T-helper 22 cell (primary cell): ENCODE measurements around the gene PRKCH.
"Not testable (repeated sequence)": the region's sequence is repeated elsewhere in the genome, so short reads cannot be mapped to it uniquely, and the experiment has no call there.

Experiments used
- DNase-seq: peaks from one replicate; pipeline ENCODE4 v3.0.0-alpha.2; 2020; ENCODE audit warnings: low read depth

Gene PRKCH

DNA sequence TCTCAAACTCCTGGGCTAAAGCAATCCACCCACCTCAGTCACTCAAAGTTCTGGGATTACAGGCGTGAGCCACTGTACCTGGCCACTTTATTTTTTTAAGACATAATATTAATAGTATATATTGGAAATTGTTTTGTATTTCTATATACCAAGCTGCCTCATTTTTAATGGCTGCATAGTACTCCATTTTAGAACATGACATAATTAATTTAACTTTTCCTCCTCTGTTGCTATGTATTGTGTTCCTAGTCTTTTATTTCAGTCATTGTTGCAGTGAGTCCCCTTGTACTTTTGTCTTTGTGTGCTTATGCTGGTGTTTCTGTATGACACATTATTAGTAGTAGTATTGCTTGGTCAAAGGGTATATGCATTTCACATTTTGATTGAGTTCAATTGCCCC, 138.7 kb downstream of the PRKCH start:
- no peak for DNase-seq

DNA sequence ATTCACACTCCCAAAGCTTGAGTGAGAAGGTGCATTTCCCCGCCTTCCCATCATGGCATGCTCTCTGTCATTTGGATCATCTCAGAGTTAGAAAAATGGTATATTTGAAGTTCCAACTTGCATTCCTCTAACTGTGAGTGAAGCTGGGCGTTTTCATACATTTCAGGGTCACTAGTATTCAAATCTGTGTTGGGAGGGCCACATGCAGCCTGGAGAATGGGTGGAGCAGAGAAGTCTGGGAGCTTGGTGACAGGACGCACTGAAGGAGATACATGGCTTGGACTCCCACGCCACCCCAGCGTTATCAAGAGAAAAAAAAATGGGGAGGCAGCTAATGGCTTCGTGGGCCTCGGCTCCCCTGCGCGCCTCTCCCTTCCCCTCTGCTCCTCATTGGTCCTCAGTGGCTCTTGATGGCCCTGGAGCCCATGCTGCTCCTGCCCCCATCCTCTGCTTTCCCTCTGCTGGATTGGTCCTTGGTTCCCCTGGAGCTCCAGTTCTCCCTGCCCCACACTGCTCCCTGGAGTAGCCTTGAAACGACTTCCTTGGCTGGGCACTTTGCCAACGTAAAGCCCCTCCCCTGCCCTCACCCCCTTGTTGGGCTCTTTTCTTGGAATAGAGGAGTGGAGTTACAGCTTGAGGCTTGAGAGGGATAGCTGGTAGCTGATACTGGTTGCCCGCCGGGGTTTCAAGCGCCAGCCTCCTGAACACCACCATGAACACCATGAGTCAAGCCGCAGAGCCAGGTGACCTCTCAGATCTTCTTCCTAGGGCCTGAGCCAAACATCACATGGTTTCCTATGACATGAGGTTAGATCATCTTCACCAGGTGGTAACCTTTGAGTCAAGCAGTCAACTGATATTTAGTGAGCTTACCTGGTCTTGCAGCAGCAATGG, 139.6 kb downstream of the PRKCH start:
- peak; percentile 54 for DNase-seq

DNA sequence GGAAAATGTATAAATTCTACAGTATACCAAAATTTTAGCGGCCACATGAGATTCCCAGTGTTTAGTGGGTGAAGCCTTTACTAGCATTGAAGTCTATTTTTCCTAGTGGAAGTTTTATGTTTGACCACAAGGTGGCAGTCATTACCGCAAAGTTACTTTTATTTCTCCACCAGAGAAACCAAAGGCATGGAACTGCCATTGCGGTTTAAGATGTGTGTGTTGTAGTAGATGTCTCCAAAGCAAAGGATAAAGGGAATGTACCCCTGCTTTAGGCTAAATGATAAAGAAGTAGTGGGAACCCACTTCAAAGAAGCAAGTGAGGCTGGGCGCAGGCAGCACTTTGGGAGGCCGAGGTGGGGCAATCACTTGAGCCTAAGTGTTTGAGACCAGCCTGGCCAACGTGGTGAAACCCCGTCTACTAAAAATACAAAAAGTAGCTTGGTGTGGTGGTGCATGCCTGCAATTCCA, 140.5 kb downstream of the PRKCH start:
- no peak for DNase-seq

DNA sequence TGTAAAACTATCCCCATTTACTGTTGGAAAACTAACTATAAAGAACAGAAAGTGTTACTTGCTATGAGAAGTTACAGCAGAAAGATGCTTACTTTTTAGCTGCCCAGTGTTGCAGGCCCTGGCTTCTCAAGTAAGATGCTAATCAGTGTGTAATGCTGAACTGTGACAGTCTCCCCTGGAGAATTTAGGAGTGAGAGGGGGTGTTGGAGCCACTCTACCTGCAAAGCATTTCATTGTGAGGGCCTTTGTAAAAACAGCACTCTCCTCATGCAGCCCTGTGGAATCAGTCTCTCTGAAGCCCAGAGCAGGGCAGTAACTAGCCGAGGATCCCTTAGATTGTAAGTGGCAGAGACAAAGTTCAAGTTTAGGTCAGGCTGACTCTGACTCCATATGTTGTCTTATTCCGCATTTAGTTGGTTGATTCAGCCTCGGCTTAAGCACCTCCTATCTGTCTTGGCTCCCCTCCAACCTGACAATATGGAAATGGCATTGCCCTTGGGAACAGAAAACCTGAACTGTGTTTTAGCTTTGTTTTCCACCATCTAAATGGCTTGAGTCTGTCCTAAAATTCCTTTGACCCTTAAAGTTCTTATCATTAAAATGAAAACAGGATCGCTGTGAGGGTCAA, 141.3 kb downstream of the PRKCH start:
- no peak for DNase-seq

DNA sequence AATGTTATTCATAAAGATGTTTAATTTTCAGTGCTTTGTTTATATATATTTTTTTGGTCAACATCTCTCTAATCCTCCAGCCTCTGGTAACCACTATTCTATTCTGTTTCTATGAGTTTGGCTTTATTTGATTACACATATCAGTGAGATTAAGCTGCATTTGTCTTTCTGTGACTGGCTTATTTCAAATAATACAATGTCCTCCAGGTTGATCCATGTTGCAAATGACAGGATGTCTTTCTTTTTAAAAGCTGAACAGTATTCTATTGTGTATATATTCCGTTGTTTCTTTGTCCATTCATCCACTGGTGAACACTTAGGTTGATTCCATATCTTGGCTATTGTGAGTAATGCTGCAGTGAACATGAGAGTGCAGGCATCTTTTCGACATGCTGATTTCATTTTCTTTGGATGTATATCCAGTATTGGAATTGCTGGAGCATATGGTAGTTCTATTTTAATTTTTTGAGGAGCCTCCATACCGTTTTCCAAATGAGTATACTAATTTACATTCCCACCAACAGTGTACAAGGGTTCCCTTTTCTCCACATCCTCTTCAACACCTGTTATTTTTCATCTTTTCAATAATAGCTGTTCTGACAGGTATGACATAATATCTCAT, 142.4 kb downstream of the PRKCH start:
- no peak for DNase-seq

DNA sequence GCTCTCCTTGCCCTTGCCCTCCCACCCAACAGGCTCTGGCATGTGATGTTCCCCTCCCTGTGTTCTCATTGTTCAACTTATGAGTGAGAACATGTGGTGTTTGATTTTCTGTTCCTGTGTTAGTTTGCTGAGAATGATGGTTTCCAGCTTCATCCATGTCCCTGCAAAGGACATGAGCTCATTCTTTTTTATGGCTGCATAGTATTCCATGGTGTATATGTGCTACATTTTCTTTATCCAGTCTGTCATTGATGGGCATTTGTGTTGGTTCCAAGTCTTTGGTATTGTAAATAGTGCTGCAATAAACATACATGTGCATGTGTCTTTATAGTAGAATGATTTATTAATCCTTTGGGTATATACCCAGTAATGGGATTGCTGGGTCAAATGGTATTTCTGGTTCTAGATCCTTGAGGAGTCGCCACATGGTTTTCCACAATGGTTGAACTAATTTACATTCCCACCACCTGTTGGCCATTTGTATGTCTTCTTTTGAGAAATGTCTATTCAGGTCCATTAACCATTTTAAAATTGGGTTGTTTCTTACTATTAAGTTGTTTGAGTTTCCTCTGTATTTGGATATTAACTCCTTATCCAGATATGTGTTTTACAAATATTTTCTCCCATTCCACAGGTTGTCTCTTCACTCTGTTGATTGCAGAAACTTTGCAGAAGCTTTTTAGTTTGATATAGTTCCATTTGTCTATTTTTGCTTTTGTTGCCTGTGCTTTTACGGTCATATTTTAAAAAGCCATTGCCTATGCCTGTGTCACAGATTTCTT, 143.4 kb downstream of the PRKCH start:
- not testable (repeated sequence) for DNase-seq

DNA sequence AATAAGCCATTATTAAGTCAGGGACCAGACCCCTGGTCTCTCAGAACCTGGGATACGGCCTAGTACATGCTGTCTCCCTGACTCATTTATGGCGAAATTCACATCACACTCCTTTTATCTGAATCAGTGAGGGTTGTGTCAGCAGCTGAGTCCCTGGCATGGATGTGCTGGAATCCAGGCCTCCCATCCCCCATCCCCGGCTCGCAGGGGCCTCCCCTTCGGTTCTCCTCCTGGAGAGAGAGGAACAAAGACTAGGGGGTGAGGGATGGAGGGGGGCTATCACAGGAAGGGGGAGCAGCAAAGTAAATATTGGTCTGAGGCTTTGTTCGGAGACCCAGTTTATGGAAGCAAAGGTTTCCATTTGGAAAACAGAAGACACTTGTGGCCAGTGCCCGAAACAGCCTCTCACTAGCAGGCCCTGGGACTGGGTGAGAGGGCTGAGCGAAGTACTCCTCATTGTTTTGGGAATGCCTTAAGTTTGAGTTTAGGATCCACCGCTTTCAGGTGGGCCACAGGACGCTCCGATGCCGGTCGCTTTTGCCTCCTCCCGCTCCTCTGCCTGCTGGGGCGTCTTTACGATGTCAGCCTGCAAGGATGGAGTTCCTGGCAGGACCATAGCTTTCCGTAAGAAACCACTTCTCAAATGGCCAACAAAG, 145.0 kb downstream of the PRKCH start:
- DNase-seq: no peak

DNA sequence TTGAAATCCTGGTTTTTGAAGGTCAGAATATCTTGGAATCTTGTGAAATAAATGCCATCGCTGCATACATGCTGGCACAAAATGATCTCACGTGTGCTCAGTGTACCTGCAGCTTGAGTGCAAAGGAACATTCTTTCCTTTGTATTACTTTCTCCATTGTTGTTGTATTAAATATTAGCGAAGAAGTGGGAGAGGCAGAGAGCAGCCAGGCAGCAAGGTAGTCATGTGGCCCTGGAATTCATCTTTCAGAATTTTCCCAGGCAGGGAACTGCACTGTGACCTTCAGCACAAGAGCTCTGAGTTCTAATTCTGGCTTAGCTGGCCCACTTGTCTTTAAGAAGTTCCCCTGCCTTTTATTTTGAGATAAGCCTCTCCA, 145.5 kb downstream of the PRKCH start:
- DNase-seq: no peak

DNA sequence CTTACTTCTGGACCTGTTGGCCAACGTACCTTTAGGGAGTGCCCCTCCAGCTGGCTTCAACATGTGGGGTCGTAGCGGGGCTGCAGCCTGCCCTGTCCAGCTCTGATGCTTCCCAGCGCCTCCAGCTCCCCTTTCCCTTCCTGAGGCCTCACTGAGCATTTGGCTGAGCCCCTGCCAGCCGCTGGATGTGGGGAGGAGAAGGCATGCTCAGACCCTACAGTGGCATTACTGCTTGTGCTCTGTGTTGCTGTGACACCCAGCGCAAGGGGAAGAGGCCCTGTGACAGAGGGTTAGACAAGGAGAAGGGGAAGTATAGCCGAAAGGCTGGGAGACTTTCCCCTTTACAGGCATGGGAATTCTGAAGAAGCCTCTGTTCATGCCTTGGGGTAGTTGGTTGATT, 145.9 kb downstream of the PRKCH start:
- no peak for DNase-seq

DNA sequence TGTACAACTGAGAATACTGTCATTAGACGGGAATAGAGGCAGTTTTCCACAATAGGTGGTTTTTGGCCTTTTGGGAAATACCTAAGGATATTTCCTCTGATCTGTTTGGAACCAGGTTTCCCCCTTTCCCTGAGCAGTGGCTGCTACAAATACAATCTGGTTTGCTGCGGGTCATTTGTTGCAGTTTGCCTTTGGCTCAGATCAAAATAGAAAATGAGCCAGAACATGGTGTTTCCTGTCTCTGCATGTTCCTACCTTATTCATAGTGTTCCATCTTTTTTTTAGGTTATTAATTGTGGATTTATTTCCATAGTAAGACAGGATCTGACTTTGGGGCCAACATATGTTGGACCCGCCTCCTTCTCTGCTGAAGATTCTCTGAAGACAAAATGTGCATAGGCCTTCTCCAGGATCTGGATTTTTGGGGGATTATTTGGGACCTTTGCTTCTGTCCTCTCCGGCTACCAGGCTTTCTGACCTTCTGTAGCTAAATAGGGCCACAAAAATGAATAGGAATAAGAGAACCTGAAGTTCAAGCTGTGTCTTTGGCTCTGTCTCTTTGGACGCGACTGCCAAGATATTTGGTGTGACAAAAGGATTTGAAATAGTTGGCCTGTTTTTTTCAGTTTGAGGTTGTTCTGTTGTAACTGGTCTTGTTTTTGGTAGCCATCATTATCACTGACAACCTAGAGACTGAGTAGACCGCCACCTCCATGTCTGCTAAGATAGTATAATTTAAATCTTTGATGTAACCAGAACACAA, 146.9 kb downstream of the PRKCH start:
- no peak for DNase-seq

DNA sequence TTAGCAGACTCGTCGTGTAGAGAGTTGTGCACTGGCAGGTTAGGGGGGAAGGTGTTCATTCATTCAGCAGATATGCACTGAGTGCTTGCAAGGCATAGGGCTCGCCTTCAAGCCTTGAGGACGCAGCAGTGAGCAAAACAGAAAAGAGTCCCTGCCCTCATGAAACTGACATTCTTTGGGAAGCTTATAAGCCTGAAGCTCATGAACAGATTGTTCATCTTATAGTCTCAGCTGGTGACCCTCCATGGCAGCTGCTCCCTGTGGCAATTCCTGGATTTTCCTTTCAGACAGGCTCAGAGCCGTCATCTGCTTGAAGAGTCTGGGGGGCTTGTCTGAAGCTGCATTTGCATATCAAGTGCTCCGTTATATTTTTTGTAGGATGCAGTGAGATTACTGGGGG, 148.4 kb downstream of the PRKCH start:
- no peak for DNase-seq

DNA sequence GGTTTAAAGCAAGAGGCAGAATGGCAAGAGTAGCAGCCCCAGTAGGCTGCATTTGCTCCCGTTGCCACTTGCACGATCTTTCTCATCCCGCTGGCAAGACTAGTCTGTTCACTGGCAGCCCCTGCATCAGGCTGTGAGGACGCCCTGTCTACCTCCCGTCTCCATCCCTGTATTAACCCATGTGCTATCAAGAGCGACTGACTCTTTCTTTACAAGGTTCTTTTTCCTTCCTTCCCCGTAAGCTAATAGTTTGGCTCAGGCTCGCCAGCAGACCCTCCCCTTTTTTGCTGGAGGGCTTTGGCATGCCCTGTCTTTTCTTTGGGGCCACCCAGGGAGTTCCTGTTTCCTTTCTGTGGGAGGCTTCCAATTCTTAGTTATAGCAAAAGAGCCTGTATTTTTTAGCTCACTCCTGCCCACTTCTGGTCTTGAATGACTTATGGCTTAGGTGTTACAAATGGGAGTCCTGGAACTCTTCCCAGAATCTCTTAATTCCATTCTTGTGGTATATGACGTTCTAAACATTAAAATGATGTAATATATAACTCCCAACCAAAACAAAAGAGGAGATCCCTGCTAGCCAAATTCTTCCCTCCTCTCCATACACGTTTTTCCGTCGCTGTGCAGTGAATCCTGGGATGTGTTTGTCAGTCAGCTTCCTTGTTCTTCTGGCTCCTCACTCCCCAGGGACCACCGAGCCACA, 149.0 kb downstream of the PRKCH start:
- no peak for DNase-seq

DNA sequence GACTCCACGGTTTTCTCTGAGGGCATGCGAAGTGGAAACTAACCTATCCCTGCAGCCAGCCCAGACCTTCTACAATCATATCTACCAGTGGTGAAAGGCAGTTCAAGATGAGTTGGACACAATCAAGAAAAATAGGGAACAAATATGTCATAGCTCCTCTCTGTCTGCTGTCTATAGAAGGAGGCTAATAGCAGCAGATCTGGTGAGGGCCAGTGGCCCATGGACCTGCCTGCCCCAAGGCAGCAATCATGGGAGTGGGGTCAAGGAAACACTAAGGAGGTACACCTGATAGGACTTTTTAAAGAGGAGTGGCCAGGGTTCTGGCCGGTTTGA, 149.5 kb downstream of the PRKCH start:
- no peak for DNase-seq

DNA sequence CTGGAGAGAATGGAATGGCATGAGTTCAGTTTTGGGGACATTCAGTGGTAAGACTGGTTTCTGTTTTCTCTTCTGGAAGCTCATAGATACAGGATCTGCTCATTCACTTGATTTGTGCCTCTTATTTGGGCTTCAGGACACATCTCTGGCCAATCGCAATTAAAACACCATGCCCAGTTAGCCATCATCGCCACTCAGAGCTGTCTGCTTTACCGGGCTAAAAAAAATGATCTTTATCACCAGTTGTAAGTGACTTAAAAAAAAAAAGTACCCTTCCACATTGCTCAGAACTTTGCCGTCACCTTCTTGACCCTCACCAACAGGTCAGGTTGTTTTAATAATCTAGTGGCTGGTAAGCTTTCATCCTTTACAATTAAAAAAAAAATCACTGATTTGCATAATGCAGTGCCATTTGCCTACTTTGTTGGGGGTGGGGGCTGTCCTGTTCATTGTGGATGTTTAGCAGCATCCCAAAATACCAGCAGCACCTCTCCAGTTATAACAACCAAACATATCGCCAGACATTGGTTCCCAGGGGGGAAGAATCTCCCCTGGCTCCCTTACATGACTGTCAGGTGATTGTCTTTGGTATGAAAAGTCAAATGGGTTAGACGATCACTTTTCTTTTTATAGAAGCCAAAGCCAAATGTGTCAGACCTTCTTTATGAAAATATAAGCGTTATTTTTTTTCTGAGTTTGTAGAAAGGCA, 150.1 kb downstream of the PRKCH start:
- DNase-seq: no peak

DNA sequence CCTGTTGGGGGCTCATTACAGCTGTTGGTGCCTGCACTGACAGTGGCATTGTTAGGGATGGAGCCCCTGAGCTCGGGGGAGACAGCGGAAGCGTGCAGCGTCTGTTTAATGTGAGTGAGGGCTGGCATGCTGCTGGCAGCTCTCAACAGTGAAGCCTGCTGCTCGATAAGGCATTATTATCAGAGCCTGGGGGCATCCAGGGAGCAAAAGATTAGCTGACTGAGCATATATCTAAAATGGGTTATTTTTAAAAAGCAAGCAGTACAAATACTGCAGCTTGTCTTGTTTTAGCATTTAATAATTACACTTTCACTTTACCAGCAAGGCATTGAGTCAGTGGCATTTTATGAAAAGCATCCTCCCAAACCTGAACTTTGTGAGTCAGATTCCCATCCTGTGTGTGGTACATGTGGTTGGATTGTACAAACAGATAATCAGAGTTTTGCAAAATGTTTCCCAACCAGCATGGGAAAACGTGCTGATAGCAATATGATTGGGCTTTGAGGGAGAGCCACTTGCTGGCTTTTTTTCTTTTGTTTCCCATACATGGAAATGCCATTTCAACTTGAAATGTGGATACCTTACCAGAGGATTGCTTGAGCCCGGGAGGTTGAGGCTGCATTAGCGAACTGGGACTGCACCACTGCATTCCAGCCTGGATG, 150.8 kb downstream of the PRKCH start:
- peak; percentile 53 for DNase-seq

DNA sequence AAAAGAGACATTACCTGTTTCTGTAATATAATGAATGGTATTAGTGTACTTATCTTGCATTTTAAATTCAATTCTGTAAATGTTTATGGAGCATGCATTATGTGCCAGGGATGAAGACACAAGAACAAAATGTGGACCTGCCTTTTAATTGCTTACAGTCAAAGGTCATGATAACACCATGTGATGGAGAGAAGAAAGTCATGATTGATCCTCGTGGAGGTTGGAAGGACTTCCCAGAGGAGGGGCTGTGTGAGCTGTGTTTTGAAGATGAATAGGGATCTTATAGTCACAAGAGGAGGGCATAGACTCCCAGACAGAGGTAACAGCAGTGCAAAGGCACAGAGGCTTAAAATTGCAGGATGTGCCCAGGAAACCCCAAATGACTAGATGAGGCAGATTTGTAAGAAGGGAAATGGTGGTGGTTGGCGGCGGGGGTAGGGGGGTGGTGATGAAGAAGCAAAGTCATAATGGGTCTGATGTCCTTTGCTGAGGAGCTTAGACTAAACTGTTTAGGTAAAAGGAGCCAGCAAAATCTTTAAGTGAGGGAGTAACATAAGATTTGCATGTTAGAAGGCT, 151.5 kb downstream of the PRKCH start:
- peak; percentile 74 for DNase-seq

DNA sequence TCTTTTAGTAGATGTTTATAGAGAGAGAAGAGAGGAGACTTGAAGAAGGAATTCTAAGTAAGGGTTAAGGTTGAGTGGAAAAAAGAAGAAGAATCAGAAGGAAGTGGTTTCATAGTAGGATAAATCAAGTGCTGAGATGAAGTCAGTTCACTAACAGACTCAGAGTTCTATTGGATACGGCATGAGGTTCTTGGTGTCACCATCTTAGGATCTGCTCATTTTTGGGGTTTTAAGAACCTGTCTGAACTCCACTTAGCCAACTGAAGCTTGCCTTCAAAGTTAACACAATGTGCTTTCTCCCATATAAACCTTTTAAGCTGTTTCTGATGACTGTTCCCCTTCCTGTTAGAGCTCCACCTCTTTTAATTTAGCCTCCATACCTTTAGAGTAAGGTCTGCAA, 152.6 kb downstream of the PRKCH start:
- no peak for DNase-seq

DNA sequence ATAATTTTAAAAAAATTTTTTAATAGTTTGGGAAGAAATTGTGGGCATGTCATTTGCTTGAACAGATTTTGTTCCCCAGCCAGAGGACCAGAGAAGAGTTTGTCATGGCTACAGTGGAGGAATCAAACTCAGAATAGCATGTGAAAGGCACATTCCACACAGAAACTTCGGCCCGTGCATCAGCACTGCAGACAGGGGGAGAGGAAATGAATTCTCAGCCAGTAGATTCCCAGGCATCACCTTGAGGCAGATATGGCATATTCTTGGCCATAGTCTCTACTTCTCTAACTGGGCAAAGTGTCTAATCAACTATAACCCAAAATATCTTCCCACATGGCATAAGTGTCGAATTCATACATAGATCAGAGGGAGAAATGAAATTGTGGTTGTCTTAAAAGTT, 153.3 kb downstream of the PRKCH start:
- DNase-seq: no peak

DNA sequence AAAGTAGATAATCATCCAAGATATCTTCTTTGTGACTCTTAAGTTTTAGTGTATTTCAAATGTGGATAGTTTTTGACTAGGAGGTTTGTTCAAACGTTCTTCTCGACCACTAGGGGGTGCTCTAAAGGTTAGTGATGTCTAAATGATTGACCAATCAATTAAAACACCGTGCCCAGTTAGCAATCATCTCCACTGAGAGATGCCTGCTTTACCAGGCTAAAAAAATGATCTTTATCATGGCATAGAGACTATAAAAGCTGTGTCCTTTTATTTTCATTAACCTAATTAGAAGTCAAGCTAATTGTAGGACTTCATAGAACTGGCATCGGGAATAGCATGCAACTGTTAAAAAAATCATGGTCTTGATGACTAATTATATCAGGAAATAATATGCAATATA, 153.9 kb downstream of the PRKCH start:
- DNase-seq: no peak
